Activated CD8-positive, alpha-beta memory T cell treated with anti-CD3 and anti-CD28 coated beads for 24 hours (primary cell): ENCODE data around the gene CRYBA2.

Experiments used
- DNase-seq: peaks from one replicate; pipeline ENCODE4 v3.0.0-alpha.2; 2020

The CRYBA2 gene

GRCh38 chr2:218952160-218952559 is 41.1 kb downstream of the CRYBA2 start:
- no peak for DNase-seq

GRCh38 chr2:218946621-218947020 is 46.6 kb downstream of the CRYBA2 start:
- DNase-seq = no peak

GRCh38 chr2:218944759-218945404 is 48.3 kb downstream of the CRYBA2 start:
- no peak for DNase-seq
